Measurements from ENCODE around the gene C1RL.

Gene C1RL

GRCh38 chr12:7091171-7091570 is 17.8 kb downstream of the C1RL start:
- no peak for DNase-seq

GRCh38 chr12:7090222-7090998 is 18.6 kb downstream of the C1RL start:
- DNase-seq, result no peak

GRCh38 chr12:7089196-7089871 is 19.7 kb downstream of the C1RL start:
- no peak for DNase-seq

- DNase-seq, result no peak
These were observed 25.9 kb downstream of the C1RL start for GRCh38 chr12:7083125-7083524.

GRCh38 chr12:7081037-7081436 is 28.0 kb downstream of the C1RL start:
- no peak for DNase-seq

- no peak for DNase-seq
These were observed 29.2 kb downstream of the C1RL start for GRCh38 chr12:7079826-7080125.

- DNase-seq, result no peak
These were observed 30.9 kb downstream of the C1RL start for GRCh38 chr12:7078163-7078562.

GRCh38 chr12:7076493-7076892 is 32.5 kb downstream of the C1RL start:
- DNase-seq, result no peak

- no peak for DNase-seq
These were observed 33.1 kb downstream of the C1RL start for GRCh38 chr12:7075939-7076338.

GRCh38 chr12:7075518-7075917 is 33.5 kb downstream of the C1RL start:
- DNase-seq, result no peak

GRCh38 chr12:7073946-7074345 is 35.1 kb downstream of the C1RL start:
- no peak for DNase-seq

GRCh38 chr12:7072554-7072953 is 36.5 kb downstream of the C1RL start:
- DNase-seq, result no peak

- no peak for DNase-seq
These were observed 37.0 kb downstream of the C1RL start for GRCh38 chr12:7072035-7072434.

GRCh38 chr12:7069386-7069785 is 39.6 kb downstream of the C1RL start:
- no peak for DNase-seq

GRCh38 chr12:7068994-7069346 is 40.0 kb downstream of the C1RL start:
- no peak for DNase-seq

- no peak for DNase-seq
These were observed 40.6 kb downstream of the C1RL start for GRCh38 chr12:7068240-7068993.

- DNase-seq, result no peak
These were observed 41.9 kb downstream of the C1RL start for GRCh38 chr12:7067096-7067495.

GRCh38 chr12:7066596-7066995 is 42.4 kb downstream of the C1RL start:
- no peak for DNase-seq

GRCh38 chr12:7065073-7065623 is 43.9 kb downstream of the C1RL start:
- DNase-seq, result no peak

GRCh38 chr12:7064516-7064915 is 44.5 kb downstream of the C1RL start:
- DNase-seq, result no peak

- DNase-seq, result no peak
These were observed 47.4 kb downstream of the C1RL start for GRCh38 chr12:7061596-7061995.

- no peak for DNase-seq
These were observed 47.9 kb downstream of the C1RL start for GRCh38 chr12:7061138-7061537.

GRCh38 chr12:7060353-7060954 is 48.6 kb downstream of the C1RL start, which contains the start of gene C1S:
TSS of gene C1S (plus strand) at chr12:7060718. CDS start at chr12:7061913, 1,195 bp downstream.
- no peak for DNase-seq

Data from GF-D8 (cell line).